ENCODE results near the gene PLEKHH2.

DNA sequence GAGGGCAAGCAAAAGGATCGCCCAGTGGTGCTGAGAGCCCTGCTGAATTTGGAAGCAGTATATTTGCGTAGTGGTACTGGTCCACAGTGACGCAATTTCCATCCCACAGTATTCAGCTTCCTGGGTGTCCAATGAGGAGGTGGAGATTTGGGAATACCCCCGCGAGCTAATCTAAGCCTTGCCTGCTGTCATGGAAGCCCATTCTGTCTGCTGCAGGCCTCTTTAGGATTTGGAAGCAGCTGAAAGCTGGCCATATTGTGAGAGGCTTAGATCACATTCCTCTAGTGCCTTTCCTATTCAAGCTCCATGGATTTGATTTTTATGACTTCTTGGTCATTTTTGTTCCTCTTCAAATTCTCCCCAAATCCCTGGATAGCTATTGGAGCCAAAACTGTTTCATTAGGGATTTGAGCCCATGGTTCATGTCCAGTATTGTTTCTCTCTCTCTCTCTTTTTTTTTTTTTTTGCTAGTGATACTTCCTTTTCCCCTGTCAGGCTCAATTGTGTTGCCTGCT lies 114.5 kb downstream of the PLEKHH2 start:
- TF ChIP-seq POLR2AphosphoS5 (IDR thresholded peaks at IDR 0.05; ENCODE audit: borderline replicate concordance, low read depth, low read length) = no peak
- no peak for TF ChIP-seq EZH2 (IDR thresholded peaks at IDR 0.05)

Measured in SK-N-MC (cell line).